Progenitor cell of endocrine pancreas (in vitro differentiated cells): Measurements from ENCODE around the gene CTDSPL. TPM values are rescaled to one million over a fixed set of nuclear protein-coding genes. Genes with fewer than 3 reads are reported as not detected.

ENCODE experiments used
- DNase-seq: peaks from one replicate; pipeline ENCODE4 v3.0.0; 2021; ENCODE audit warnings: low spot score; ENCODE audit not compliant: unreplicated experiment
- H3K27ac Mint-ChIP-seq: 2 replicates; pipeline ENCODE4 v1.8.0; 2021; ENCODE audit warnings: mild to moderate bottlenecking, moderate library complexity, mixed read lengths
- H3K27me3 Mint-ChIP-seq: 2 replicates; pipeline ENCODE4 v1.8.0; 2021; ENCODE audit warnings: mixed read lengths
- H3K36me3 Mint-ChIP-seq: 2 replicates; pipeline ENCODE4 v1.8.0; 2022; ENCODE audit warnings: mixed read lengths; ENCODE audit not compliant: insufficient read depth
- H3K4me1 Mint-ChIP-seq: 2 replicates; pipeline ENCODE4 v1.8.0; 2021; ENCODE audit warnings: low read depth, mixed read lengths
- H3K4me3 Mint-ChIP-seq: 2 replicates; pipeline ENCODE4 v1.8.0; 2021; ENCODE audit warnings: low read depth, mild to moderate bottlenecking, moderate library complexity, mixed read lengths
- H3K9me3 Mint-ChIP-seq: 2 replicates; pipeline ENCODE4 v1.8.0; 2021; ENCODE audit warnings: low read depth, mixed read lengths
- total RNA-seq: library from RNA; stranded (reverse); gene quantifications from 2 replicates; pipeline ENCODE4 v1.2.1, GENCODE V29; 2021
- TF ChIP-seq, protein P1 (sequence below): fragments of 200-600 bp; sonication (generic); IDR thresholded peaks from one replicate; pipeline ENCODE4 v1.5.0; 2021; ENCODE audit warnings: antibody characterized with exemption, mild to moderate bottlenecking; ENCODE audit not compliant: unreplicated experiment

The CTDSPL gene
- total RNA-seq, 1 donor from 2014 or later: 53.3 TPM

DNA sequence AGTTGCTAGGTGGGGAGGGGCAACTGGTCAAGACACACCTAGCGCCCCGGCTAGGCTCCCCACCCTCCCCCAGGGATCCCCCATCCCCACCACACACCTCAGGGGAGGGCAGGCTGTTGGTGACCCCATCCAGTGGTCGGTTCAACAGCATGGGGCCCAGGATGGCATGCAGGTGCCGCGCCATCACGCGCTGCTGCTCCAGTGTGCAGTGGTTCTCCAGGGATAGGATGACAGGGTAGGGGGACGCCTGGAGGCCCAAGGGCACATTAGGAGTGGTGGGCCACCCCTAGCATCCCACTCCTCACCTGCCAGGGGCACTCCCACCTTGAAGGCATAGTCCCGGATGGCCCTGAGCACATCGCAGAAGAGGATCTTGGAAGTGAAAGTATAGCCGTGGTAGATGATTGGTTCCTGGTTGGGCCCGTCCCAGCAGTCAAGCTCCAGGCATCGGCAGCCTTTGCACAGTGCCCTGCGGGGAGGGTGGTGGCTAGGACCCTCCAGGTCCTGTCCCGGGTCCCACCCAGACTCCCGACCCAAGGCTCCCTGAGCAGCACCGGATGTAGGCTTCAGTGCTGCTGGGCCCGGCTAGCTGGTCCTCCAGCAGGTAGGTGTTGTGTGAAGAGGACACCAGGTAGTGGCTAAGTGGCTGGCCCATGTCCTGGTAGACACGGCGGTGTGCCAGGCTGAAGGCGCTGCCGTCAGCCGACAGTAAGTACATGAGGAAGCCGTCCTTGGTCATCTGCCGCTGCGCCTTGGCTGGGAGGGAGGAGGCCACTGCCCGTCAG is 148.3 kb downstream of the CTDSPL start:
- no peaks in the 10 kb centered on the region for H3K27me3 Mint-ChIP-seq
- DNase-seq: no peak

DNA sequence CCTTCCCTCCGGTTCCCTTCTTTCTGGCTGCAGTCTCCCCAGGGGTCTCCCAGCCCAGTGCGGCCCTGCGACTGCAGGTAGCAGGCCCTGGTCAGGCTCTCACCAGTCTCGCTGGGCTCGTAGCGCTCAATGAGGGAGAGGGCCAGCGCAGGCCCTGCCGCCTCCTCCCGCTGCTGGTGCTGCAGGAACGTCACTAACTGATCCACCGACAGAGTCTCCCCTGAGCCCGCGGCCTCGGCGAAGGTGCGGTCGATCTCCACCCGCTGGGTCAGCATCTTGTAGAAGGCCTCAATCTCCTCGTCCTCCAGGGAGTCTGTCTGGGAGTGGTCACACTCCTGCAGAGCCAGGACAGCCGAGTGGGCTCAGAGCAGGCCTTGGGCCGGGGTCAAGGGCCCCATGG is 149.4 kb downstream of the CTDSPL start:
- Mint-ChIP-seq H3K27ac (no peak overlapping the region), H3K36me3 (peaks cover 24% of the 10 kb centered on the region), H3K4me3 (no peak overlapping the region), H3K27me3 (no peaks in the 10 kb centered on the region), H3K4me1 (peaks cover 3% of the 10 kb centered on the region), H3K9me3 (no peaks in the 10 kb centered on the region)
- TF ChIP-seq, protein P1, sequence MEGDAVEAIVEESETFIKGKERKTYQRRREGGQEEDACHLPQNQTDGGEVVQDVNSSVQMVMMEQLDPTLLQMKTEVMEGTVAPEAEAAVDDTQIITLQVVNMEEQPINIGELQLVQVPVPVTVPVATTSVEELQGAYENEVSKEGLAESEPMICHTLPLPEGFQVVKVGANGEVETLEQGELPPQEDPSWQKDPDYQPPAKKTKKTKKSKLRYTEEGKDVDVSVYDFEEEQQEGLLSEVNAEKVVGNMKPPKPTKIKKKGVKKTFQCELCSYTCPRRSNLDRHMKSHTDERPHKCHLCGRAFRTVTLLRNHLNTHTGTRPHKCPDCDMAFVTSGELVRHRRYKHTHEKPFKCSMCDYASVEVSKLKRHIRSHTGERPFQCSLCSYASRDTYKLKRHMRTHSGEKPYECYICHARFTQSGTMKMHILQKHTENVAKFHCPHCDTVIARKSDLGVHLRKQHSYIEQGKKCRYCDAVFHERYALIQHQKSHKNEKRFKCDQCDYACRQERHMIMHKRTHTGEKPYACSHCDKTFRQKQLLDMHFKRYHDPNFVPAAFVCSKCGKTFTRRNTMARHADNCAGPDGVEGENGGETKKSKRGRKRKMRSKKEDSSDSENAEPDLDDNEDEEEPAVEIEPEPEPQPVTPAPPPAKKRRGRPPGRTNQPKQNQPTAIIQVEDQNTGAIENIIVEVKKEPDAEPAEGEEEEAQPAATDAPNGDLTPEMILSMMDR: no peak
- DNase-seq: no peak

More for the DNA sequence above, 148.3 kb downstream of the CTDSPL start:
- H3K27ac Mint-ChIP-seq: no peak overlapping the region
- no peaks in the 10 kb centered on the region for H3K9me3 Mint-ChIP-seq
- H3K4me3 Mint-ChIP-seq: no peak overlapping the region
- TF ChIP-seq, protein P1: no peak
- H3K4me1 Mint-ChIP-seq: peaks cover 9% of the 10 kb centered on the region
- peaks cover 13% of the 10 kb centered on the region for H3K36me3 Mint-ChIP-seq

DNA sequence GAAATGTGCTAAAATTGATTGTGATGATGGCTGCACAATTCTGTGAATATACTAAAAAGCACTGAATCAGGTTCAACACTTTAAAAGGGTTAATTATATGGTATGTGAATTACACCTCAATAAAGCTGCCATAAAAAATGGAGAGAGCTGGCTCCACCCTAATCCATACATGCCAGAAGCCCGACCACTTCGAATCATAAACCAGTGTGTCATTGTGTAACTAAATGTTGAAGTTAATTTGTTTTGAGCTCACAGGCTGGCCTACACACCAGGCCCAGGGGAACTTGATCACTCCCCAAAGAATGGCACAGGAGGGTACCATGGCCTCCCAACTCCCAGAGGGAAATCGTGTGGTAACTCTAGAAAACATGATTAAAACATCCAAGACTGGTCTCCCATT is 153.8 kb downstream of the CTDSPL start:
- no peak overlapping the region for H3K4me3 Mint-ChIP-seq
- no peak for DNase-seq
- H3K27ac Mint-ChIP-seq: no peak overlapping the region
- no peaks in the 10 kb centered on the region for H3K9me3 Mint-ChIP-seq
- peaks cover 34% of the 10 kb centered on the region for H3K36me3 Mint-ChIP-seq
- peaks cover 3% of the 10 kb centered on the region for H3K4me1 Mint-ChIP-seq
- no peaks in the 10 kb centered on the region for H3K27me3 Mint-ChIP-seq
- TF ChIP-seq, protein P1: no peak

DNA sequence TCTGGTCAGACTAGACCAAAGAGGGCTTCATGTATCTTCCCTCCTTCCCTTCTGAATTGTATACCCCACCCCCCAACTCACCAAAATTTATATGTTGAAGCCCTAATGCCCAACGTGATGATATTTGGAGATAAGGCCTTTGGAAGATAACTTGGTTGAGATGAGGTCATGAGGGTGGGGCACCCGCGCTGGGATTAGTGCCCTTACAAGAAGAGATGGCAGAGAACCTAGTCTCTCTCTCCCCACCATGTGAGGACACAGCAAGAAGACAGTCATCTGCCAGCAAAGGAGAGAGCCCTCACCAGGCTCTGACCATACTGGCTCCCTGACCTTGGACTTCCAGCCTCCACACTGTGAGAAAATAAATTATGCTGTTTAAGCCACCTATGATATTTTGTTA is 154.3 kb downstream of the CTDSPL start:
- DNase-seq: no peak
- H3K4me3 Mint-ChIP-seq: no peak overlapping the region
- no peaks in the 10 kb centered on the region for H3K27me3 Mint-ChIP-seq
- TF ChIP-seq, protein P1: no peak
- H3K4me1 Mint-ChIP-seq: peaks cover 3% of the 10 kb centered on the region
- peaks cover 34% of the 10 kb centered on the region for H3K36me3 Mint-ChIP-seq
- H3K9me3 Mint-ChIP-seq: no peaks in the 10 kb centered on the region
- no peak overlapping the region for H3K27ac Mint-ChIP-seq

DNA sequence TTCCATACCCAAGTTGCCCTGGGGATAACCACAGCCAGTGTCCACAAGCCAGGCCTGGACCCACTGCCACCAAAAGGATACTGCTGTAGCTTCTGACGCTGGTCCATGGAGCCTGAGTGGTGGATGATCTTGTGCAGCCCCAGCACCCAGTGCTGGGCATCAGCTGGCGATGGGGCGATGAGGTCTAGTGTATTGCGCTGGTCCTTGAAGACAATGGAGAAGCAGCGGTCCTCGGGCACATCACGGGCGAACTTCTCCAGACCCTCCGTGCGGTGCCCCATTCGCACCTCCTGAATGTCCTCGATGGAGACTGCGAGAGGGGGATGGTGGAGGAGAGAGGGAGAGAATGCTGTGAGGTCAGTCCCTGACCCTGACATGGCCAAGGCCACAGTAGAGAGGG is 154.7 kb downstream of the CTDSPL start:
- DNase-seq: no peak
- Mint-ChIP-seq H3K4me3 (no peak overlapping the region), H3K27me3 (no peaks in the 10 kb centered on the region), H3K4me1 (peaks cover 3% of the 10 kb centered on the region), H3K9me3 (no peaks in the 10 kb centered on the region), H3K36me3 (peaks cover 33% of the 10 kb centered on the region), H3K27ac (no peak overlapping the region)
- TF ChIP-seq, protein P1: no peak
